ENCODE data around the gene LRP11.
A peak's percentile ranks its signal among the peaks of the same experiment; 100 is the strongest.
"Not testable (repeated sequence)": the region's sequence is repeated elsewhere in the genome, so short reads cannot be mapped to it uniquely, and the experiment has no call there.

Gene LRP11, protein sequence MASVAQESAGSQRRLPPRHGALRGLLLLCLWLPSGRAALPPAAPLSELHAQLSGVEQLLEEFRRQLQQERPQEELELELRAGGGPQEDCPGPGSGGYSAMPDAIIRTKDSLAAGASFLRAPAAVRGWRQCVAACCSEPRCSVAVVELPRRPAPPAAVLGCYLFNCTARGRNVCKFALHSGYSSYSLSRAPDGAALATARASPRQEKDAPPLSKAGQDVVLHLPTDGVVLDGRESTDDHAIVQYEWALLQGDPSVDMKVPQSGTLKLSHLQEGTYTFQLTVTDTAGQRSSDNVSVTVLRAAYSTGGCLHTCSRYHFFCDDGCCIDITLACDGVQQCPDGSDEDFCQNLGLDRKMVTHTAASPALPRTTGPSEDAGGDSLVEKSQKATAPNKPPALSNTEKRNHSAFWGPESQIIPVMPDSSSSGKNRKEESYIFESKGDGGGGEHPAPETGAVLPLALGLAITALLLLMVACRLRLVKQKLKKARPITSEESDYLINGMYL

DNA sequence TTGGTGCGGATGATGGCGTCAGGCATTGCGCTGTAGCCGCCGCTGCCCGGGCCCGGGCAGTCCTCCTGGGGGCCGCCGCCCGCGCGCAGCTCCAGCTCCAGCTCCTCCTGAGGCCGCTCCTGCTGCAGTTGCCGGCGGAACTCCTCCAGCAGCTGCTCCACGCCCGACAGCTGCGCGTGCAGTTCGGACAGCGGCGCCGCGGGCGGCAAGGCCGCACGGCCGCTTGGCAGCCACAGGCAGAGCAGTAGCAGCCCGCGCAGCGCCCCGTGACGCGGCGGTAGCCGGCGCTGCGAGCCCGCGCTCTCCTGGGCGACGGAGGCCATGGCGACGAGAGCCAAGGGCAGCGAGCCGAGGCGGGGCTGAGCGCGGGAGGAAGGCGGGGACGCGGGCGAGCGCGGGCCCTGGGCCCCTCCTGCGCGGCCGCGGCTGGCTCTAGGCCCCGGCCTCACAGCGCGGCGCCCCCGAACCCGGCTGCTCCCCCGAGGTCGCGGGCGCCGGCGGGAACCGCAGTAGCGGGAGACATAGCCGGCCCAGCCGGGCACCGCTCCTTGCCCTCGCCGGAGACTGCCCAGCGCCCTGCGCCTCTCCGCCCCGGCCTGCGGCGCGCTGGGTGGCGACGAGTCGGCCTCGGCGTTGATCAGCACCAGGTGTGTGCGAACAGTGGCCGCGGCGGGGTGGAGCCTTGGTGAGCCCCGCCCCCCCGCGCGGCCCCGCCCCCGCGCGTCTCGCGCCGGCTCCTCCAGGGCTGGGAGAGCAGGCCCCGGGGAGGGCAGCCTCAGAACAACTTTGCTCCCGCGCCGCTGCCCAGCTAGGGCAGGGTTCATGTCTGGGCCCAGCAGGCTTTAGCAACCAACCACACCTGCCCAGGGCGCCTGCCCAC, at the start of gene LRP11:
Gene LRP11, minus strand, starts transcription at position 662 of the 880 bp plus-strand sequence. Its CDS starts 339 bp downstream, at position 323.
- no peak within 1 kb of the TSS for H3K27ac Mint-ChIP-seq
- no peaks in the 10 kb centered on the region for H3K9me3 Mint-ChIP-seq
- H3K4me3 Mint-ChIP-seq = peak within 1 kb of the TSS; percentile 84
- H3K4me1 Mint-ChIP-seq (ENCODE audit: low read depth) = peaks cover 5% of the 10 kb centered on the region
- peaks cover 25% of the 10 kb centered on the region for H3K27me3 Mint-ChIP-seq
- no peaks in the 10 kb centered on the region for H3K36me3 Mint-ChIP-seq (ENCODE audit: low read depth)

DNA sequence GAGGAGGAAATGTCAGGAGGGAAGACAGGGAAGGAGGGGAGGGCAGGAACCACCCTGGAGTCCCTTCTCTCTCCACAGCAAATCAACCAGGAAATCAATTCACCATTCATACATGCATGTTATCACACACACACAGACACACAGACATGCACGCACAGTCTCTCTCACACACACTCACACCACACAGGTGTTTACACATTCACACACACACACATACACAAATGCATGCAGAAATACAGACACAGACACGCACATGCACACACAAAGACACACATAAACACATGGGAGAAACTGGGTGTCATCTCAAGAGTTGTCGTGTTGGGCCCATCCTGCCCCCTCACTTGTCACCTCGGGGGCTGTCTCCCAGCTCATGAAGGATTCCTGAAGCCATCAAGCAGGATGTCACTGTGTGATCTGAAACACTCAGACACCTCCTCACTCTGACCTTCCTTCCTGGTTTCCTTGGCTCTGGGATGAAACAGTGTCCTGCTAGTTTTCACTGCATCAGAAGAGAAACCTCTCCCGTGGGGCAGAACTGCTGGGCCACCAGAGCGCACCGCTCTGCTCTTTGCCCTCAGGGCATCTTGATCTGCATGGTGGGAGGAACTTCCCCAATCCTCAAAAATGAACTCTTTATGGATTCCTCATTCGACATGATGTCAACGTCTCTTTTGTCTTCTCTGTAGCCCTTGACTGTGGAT, 49.5 kb upstream of the LRP11 start:
- H3K27me3 Mint-ChIP-seq = peaks cover 29% of the 10 kb centered on the region
- no peaks in the 10 kb centered on the region for H3K4me1 Mint-ChIP-seq (ENCODE audit: low read depth)
- no peak overlapping the region for H3K4me3 Mint-ChIP-seq
- H3K27ac Mint-ChIP-seq = no peak overlapping the region
- H3K36me3 Mint-ChIP-seq (ENCODE audit: low read depth) = no peaks in the 10 kb centered on the region
- peaks cover 4% of the 10 kb centered on the region for H3K9me3 Mint-ChIP-seq

DNA sequence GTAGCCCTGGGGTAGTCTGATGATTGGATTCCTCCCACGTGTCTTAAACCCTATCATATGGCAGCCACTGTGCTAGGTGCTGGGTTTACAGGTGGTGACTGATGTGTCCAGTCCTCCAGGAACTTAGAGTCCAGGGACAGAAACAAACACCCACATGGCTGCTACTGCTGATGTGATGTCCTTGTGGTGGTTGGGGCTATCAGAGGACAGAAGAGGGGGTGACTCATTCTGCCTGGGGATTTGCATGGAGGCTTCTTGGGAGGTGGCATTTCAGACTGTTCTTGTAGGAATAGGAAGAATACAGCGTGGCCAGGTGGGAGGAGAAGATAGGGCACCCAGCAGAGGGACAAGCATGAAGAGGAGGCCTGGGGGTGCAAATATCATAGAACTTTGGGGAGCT, 48.9 kb upstream of the LRP11 start:
- Mint-ChIP-seq H3K4me1 (ENCODE audit: low read depth) (no peaks in the 10 kb centered on the region), H3K9me3 (peaks cover 6% of the 10 kb centered on the region), H3K36me3 (ENCODE audit: low read depth) (no peaks in the 10 kb centered on the region), H3K27ac (no peak overlapping the region), H3K27me3 (peaks cover 29% of the 10 kb centered on the region), H3K4me3 (no peak overlapping the region)

GRCh38 chr6:149912680-149913079, 48.5 kb upstream of the LRP11 start:
- H3K9me3 Mint-ChIP-seq; H3K36me3 Mint-ChIP-seq (ENCODE audit: low read depth); H3K4me3 Mint-ChIP-seq; H3K27ac Mint-ChIP-seq; H3K4me1 Mint-ChIP-seq (ENCODE audit: low read depth): not testable (repeated sequence)
- H3K27me3 Mint-ChIP-seq = peaks cover 29% of the 10 kb centered on the region

GRCh38 chr6:149910721-149911151, 46.6 kb upstream of the LRP11 start:
- no peak overlapping the region for H3K27ac Mint-ChIP-seq
- H3K4me3 Mint-ChIP-seq = no peak overlapping the region
- no peaks in the 10 kb centered on the region for H3K4me1 Mint-ChIP-seq (ENCODE audit: low read depth)
- H3K36me3 Mint-ChIP-seq (ENCODE audit: low read depth) = no peaks in the 10 kb centered on the region
- H3K27me3 Mint-ChIP-seq = peaks cover 29% of the 10 kb centered on the region
- peaks cover 10% of the 10 kb centered on the region for H3K9me3 Mint-ChIP-seq

GRCh38 chr6:149909701-149910470, 45.7 kb upstream of the LRP11 start:
- Mint-ChIP-seq H3K27me3 (peaks cover 29% of the 10 kb centered on the region), H3K9me3 (peaks cover 10% of the 10 kb centered on the region), H3K4me1 (ENCODE audit: low read depth) (no peaks in the 10 kb centered on the region), H3K36me3 (ENCODE audit: low read depth) (no peaks in the 10 kb centered on the region), H3K4me3 (no peak overlapping the region), H3K27ac (no peak overlapping the region)

GRCh38 chr6:149908480-149908879, 44.3 kb upstream of the LRP11 start:
- H3K4me1 Mint-ChIP-seq (ENCODE audit: low read depth); H3K4me3 Mint-ChIP-seq; H3K27ac Mint-ChIP-seq; H3K36me3 Mint-ChIP-seq (ENCODE audit: low read depth); H3K9me3 Mint-ChIP-seq: not testable (repeated sequence)
- H3K27me3 Mint-ChIP-seq = peaks cover 19% of the 10 kb centered on the region

GRCh38 chr6:149907317-149907716, 43.2 kb upstream of the LRP11 start:
- Mint-ChIP-seq H3K4me3 (no peak overlapping the region), H3K4me1 (ENCODE audit: low read depth) (no peaks in the 10 kb centered on the region), H3K9me3 (peaks cover 10% of the 10 kb centered on the region), H3K27me3 (peaks cover 21% of the 10 kb centered on the region), H3K36me3 (ENCODE audit: low read depth) (no peaks in the 10 kb centered on the region), H3K27ac (no peak overlapping the region)

DNA sequence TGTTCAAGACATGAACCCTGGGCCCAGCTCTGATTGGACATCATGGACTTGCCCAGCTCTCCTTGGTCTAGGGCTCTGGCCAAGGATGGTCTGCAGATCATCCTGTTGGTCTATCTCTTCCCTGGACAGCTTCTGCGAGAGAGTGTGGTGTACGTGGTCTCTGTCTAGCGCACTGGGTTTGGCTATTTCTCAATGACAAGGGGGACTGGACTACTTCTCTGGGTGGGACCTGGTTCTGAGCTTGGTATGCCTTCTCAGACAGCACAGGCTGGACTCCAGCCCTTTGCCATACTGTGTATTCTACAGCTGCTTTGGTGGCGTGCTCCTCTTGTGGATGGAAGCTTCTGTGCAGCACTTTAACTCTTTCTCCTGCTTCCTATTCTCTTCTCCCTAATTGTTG, 42.2 kb upstream of the LRP11 start:
- no peaks in the 10 kb centered on the region for H3K36me3 Mint-ChIP-seq (ENCODE audit: low read depth)
- no peak overlapping the region for H3K27ac Mint-ChIP-seq
- no peak overlapping the region for H3K4me3 Mint-ChIP-seq
- peaks cover 10% of the 10 kb centered on the region for H3K9me3 Mint-ChIP-seq
- H3K27me3 Mint-ChIP-seq = peaks cover 20% of the 10 kb centered on the region
- H3K4me1 Mint-ChIP-seq (ENCODE audit: low read depth) = no peaks in the 10 kb centered on the region

DNA sequence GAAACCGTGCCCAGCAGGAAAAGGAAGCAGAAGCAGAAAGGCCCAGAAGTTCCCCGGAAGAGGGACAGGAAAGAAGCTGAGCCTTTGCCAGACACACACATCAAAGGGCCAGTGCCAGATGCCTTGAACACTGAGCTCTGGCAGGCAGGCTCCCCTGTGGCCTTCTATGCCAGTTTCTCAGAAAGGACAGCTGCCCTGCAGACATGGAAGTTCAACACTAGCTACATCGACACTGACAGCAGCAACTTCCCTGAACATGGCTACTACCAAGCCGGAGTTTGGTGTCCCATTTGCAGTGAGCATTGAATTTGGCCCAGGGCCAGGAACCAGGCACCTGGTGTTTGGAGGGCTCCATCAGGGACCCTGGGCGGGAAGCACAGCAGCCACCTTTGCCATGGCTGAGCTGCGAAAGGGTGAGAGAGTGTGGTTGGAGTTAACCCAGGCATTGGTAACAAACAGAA, 41.8 kb upstream of the LRP11 start:
- H3K27ac Mint-ChIP-seq = no peak overlapping the region
- H3K4me1 Mint-ChIP-seq (ENCODE audit: low read depth) = no peaks in the 10 kb centered on the region
- H3K27me3 Mint-ChIP-seq = peaks cover 16% of the 10 kb centered on the region

GRCh38 chr6:149905371-149905910, 41.3 kb upstream of the LRP11 start:
- Mint-ChIP-seq H3K27ac (no peak overlapping the region), H3K4me3 (no peak overlapping the region), H3K36me3 (ENCODE audit: low read depth) (no peaks in the 10 kb centered on the region), H3K4me1 (ENCODE audit: low read depth) (no peaks in the 10 kb centered on the region), H3K27me3 (peaks cover 14% of the 10 kb centered on the region), H3K9me3 (peaks cover 10% of the 10 kb centered on the region)

More for the DNA sequence above, 41.8 kb upstream of the LRP11 start:
- Mint-ChIP-seq H3K36me3 (ENCODE audit: low read depth) (no peaks in the 10 kb centered on the region), H3K9me3 (peaks cover 10% of the 10 kb centered on the region), H3K4me3 (no peak overlapping the region)

- H3K27ac Mint-ChIP-seq = no peak overlapping the region
- H3K4me1 Mint-ChIP-seq (ENCODE audit: low read depth) = no peaks in the 10 kb centered on the region
Measured at GRCh38 chr6:149904661-149905370, 40.7 kb upstream of the LRP11 start.

GRCh38 chr6:149903938-149904611, 39.9 kb upstream of the LRP11 start:
- Mint-ChIP-seq H3K27ac (no peak overlapping the region), H3K27me3 (peaks cover 9% of the 10 kb centered on the region), H3K4me1 (ENCODE audit: low read depth) (no peaks in the 10 kb centered on the region), H3K4me3 (no peak overlapping the region), H3K36me3 (ENCODE audit: low read depth) (no peaks in the 10 kb centered on the region), H3K9me3 (peaks cover 6% of the 10 kb centered on the region)

More at GRCh38 chr6:149904661-149905370, 40.7 kb upstream of the LRP11 start:
- peaks cover 10% of the 10 kb centered on the region for H3K9me3 Mint-ChIP-seq
- H3K36me3 Mint-ChIP-seq (ENCODE audit: low read depth) = no peaks in the 10 kb centered on the region
- peaks cover 12% of the 10 kb centered on the region for H3K27me3 Mint-ChIP-seq
- H3K4me3 Mint-ChIP-seq = no peak overlapping the region
